Hematopoietic multipotent progenitor cell treated with erythropoietin and hydrocortisone succinate and interleukin-3 and kit ligand, for 4 days (in vitro differentiated cells): ENCODE results near the gene EGLN2.
A peak's percentile ranks its signal among the peaks of the same experiment; 100 is the strongest.
"Not testable (repeated sequence)": the region's sequence is repeated elsewhere in the genome, so short reads cannot be mapped to it uniquely, and the experiment has no call there.

Source experiments
- DNase-seq: peaks from one replicate; pipeline ENCODE4 v3.0.0-alpha.2; 2015

The EGLN2 gene

GRCh38 chr19:40776932-40777644 is 21.9 kb upstream of the EGLN2 start:
- DNase-seq = peak; percentile 99

GRCh38 chr19:40777645-40777936 is 21.4 kb upstream of the EGLN2 start:
- DNase-seq = no peak

- DNase-seq = peak; percentile 100
Measured at GRCh38 chr19:40777937-40778705, 20.9 kb upstream of the EGLN2 start, which contains the start of gene RAB4B. TSS of gene RAB4B (plus strand) at chr19:40778247. CDS start at chr19:40778376, 129 bp downstream.

GRCh38 chr19:40778706-40779284 is 20.2 kb upstream of the EGLN2 start:
- DNase-seq = peak; percentile 46

- no peak for DNase-seq
Measured at GRCh38 chr19:40780582-40780981, 18.4 kb upstream of the EGLN2 start.

- no peak for DNase-seq
Measured at GRCh38 chr19:40781140-40781539, 17.9 kb upstream of the EGLN2 start.

GRCh38 chr19:40783711-40784110 is 15.3 kb upstream of the EGLN2 start:
- DNase-seq = no peak

GRCh38 chr19:40784146-40784545 is 14.8 kb upstream of the EGLN2 start:
- DNase-seq = not testable (repeated sequence)

GRCh38 chr19:40785526-40785925 is 13.5 kb upstream of the EGLN2 start:
- no peak for DNase-seq

GRCh38 chr19:40786060-40787037 is 12.6 kb upstream of the EGLN2 start:
- DNase-seq = no peak

GRCh38 chr19:40791349-40791748 is 7.6 kb upstream of the EGLN2 start:
- DNase-seq = no peak

- no peak for DNase-seq
Measured at GRCh38 chr19:40791996-40792395, 7.0 kb upstream of the EGLN2 start.

- DNase-seq = no peak
Measured at GRCh38 chr19:40797166-40797962, 1.6 kb upstream of the EGLN2 start.

GRCh38 chr19:40797963-40798682 is 868 bp upstream of the EGLN2 start:
- DNase-seq = peak; percentile 96

GRCh38 chr19:40799558-40800338 is 757 bp downstream of the EGLN2 start:
- peak; percentile 69 for DNase-seq

GRCh38 chr19:40800339-40800996 is 1.5 kb downstream of the EGLN2 start:
- DNase-seq = no peak

GRCh38 chr19:40800997-40801377 is 2.0 kb downstream of the EGLN2 start:
- no peak for DNase-seq

- peak; percentile 47 for DNase-seq
Measured at GRCh38 chr19:40801426-40802299, 2.7 kb downstream of the EGLN2 start.
